IPS-18c (cell line): Measurements from ENCODE around the gene RBM20.
A peak's percentile ranks its signal among the peaks of the same experiment; 100 is the strongest.
"Not testable (repeated sequence)": the region's sequence is repeated elsewhere in the genome, so short reads cannot be mapped to it uniquely, and the experiment has no call there.

ENCODE experiments used
- H3K4me3 ChIP-seq: 2 replicates; pipeline ENCODE4 v1.7.0; 2013; ENCODE audit warnings: low read depth, mild to moderate bottlenecking, low read length, moderate library complexity; ENCODE audit not compliant: insufficient read depth
- H3K9me3 ChIP-seq: one replicate; pipeline ENCODE4 v1.6.1; 2013; ENCODE audit warnings: mild to moderate bottlenecking, low read length, moderate library complexity; ENCODE audit not compliant: control insufficient read depth, insufficient read depth

Gene RBM20

GRCh38 chr10:110643653-110644597 lies at the start of gene RBM20:
Gene RBM20, plus strand, starts transcription at chr10:110644336. Its CDS starts 119 bp downstream, at chr10:110644455.
- H3K9me3 ChIP-seq, result peaks cover 2% of the 10 kb centered on the region
- H3K4me3 ChIP-seq, result peak within 1 kb of the TSS; percentile 62

GRCh38 chr10:110597476-110597875 lies 46.7 kb upstream of the RBM20 start:
- Histone ChIP-seq H3K9me3 (no peaks in the 10 kb centered on the region), H3K4me3 (no peak overlapping the region)

GRCh38 chr10:110600487-110601101 lies 43.5 kb upstream of the RBM20 start:
- no peaks in the 10 kb centered on the region for H3K9me3 ChIP-seq
- no peak overlapping the region for H3K4me3 ChIP-seq

GRCh38 chr10:110601581-110601980 lies 42.6 kb upstream of the RBM20 start:
- no peak overlapping the region for H3K4me3 ChIP-seq
- no peaks in the 10 kb centered on the region for H3K9me3 ChIP-seq

- no peaks in the 10 kb centered on the region for H3K9me3 ChIP-seq
- no peak overlapping the region for H3K4me3 ChIP-seq
Observed at GRCh38 chr10:110608087-110608486, 36.0 kb upstream of the RBM20 start.

- Histone ChIP-seq H3K9me3 (no peaks in the 10 kb centered on the region), H3K4me3 (no peak overlapping the region)
Observed at GRCh38 chr10:110609605-110610004, 34.5 kb upstream of the RBM20 start.

GRCh38 chr10:110610308-110610774 lies 33.8 kb upstream of the RBM20 start:
- no peaks in the 10 kb centered on the region for H3K9me3 ChIP-seq
- no peak overlapping the region for H3K4me3 ChIP-seq

- not testable (repeated sequence) for H3K4me3 ChIP-seq
Observed at GRCh38 chr10:110610781-110611180, 33.4 kb upstream of the RBM20 start.

GRCh38 chr10:110612087-110612486 lies 32.0 kb upstream of the RBM20 start:
- H3K4me3 ChIP-seq, result no peak overlapping the region
- no peaks in the 10 kb centered on the region for H3K9me3 ChIP-seq

More at GRCh38 chr10:110610781-110611180, 33.4 kb upstream of the RBM20 start:
- not testable (repeated sequence) for H3K9me3 ChIP-seq

GRCh38 chr10:110612629-110613028 lies 31.5 kb upstream of the RBM20 start:
- Histone ChIP-seq H3K9me3 (no peaks in the 10 kb centered on the region), H3K4me3 (no peak overlapping the region)

GRCh38 chr10:110613341-110613995 lies 30.7 kb upstream of the RBM20 start:
- Histone ChIP-seq H3K4me3 (no peak overlapping the region), H3K9me3 (no peaks in the 10 kb centered on the region)

- Histone ChIP-seq H3K9me3 (no peaks in the 10 kb centered on the region), H3K4me3 (no peak overlapping the region)
Observed at GRCh38 chr10:110613996-110614495, 30.1 kb upstream of the RBM20 start.

GRCh38 chr10:110615057-110615747 lies 28.9 kb upstream of the RBM20 start:
- no peaks in the 10 kb centered on the region for H3K9me3 ChIP-seq
- no peak overlapping the region for H3K4me3 ChIP-seq

GRCh38 chr10:110616493-110617033 lies 27.6 kb upstream of the RBM20 start:
- Histone ChIP-seq H3K9me3 (no peaks in the 10 kb centered on the region), H3K4me3 (no peak overlapping the region)

- no peaks in the 10 kb centered on the region for H3K9me3 ChIP-seq
- no peak overlapping the region for H3K4me3 ChIP-seq
Observed at GRCh38 chr10:110617425-110618229, 26.5 kb upstream of the RBM20 start.

GRCh38 chr10:110618230-110618610 lies 25.9 kb upstream of the RBM20 start:
- no peak overlapping the region for H3K4me3 ChIP-seq
- H3K9me3 ChIP-seq, result no peaks in the 10 kb centered on the region
